ENCODE data around the gene SEMA6B.

Gene SEMA6B

GRCh38 chr19:4537953-4538600 is 21.4 kb downstream of the SEMA6B start:
- TF ChIP-seq CTCF (IDR thresholded peaks at IDR 0.05): no peak

GRCh38 chr19:4536798-4537197 is 22.7 kb downstream of the SEMA6B start:
- TF ChIP-seq CTCF (IDR thresholded peaks at IDR 0.05): no peak

- no peak for TF ChIP-seq CTCF (IDR thresholded peaks at IDR 0.05)
Measured at GRCh38 chr19:4534836-4535658, 24.4 kb downstream of the SEMA6B start, which contains the start of gene PLIN5. Gene PLIN5, minus strand, starts transcription at chr19:4535224. Its CDS starts 1,150 bp downstream, at chr19:4534074.

GRCh38 chr19:4533835-4534424 is 25.6 kb downstream of the SEMA6B start:
- no peak for TF ChIP-seq CTCF (IDR thresholded peaks at IDR 0.05)

GRCh38 chr19:4533334-4533733 is 26.1 kb downstream of the SEMA6B start:
- no peak for TF ChIP-seq CTCF (IDR thresholded peaks at IDR 0.05)

- TF ChIP-seq CTCF (IDR thresholded peaks at IDR 0.05): no peak
Measured at GRCh38 chr19:4531562-4532165, 27.8 kb downstream of the SEMA6B start.

- no peak for TF ChIP-seq CTCF (IDR thresholded peaks at IDR 0.05)
Measured at GRCh38 chr19:4529924-4530522, 29.5 kb downstream of the SEMA6B start.
